KOPT-K1 (cell line): ENCODE data around the gene WFDC12.

Experiments
- H3K27ac ChIP-seq: fragments of 200-600 bp; sonication (generic); 2 replicates; pipeline ENCODE4 v1.5.1; 2016; ENCODE audit warnings: antibody characterized with exemption, mild to moderate bottlenecking, low read depth, low read length; ENCODE audit not compliant: poor library complexity, severe bottlenecking
- H3K36me3 ChIP-seq: fragments of 200-600 bp; sonication (generic); 2 replicates; pipeline ENCODE4 v1.5.1; 2017; ENCODE audit warnings: antibody characterized with exemption, mild to moderate bottlenecking, low read length, moderate library complexity; ENCODE audit not compliant: insufficient read depth
- H3K9me3 ChIP-seq: fragments of 200-600 bp; sonication (generic); 2 replicates; pipeline ENCODE4 v1.5.1; 2017; ENCODE audit warnings: antibody characterized with exemption, low read length, mild to moderate bottlenecking; ENCODE audit not compliant: insufficient read depth, poor library complexity, severe bottlenecking

The WFDC12 gene

GRCh38 chr20:45136911-45137310, 12.6 kb upstream of the WFDC12 start:
- no peaks in the 10 kb centered on the region for H3K9me3 ChIP-seq
- no peaks in the 10 kb centered on the region for H3K36me3 ChIP-seq

DNA sequence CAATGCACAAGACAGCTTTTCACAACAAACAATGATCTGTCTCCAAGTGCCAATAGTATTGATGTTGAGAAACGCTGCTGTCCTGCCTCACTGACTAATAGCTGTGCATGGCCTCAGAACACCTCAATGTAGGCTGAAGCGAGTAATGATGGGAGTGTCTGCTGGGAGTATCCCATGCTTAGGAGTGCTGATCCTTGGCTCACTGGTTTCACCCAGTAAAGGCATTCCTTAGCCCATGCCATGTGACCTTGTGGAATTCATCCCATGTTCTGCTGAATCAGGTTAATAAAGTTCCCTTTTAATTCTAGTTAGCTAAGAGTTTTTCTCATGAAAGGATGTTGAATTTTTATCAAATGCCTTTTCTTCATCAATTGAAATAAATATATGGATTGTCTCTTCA, 3.8 kb upstream of the WFDC12 start:
- Histone ChIP-seq H3K9me3 (no peaks in the 10 kb centered on the region), H3K27ac (no peak overlapping the region), H3K36me3 (no peaks in the 10 kb centered on the region)

More at GRCh38 chr20:45136911-45137310, 12.6 kb upstream of the WFDC12 start:
- no peak overlapping the region for H3K27ac ChIP-seq

DNA sequence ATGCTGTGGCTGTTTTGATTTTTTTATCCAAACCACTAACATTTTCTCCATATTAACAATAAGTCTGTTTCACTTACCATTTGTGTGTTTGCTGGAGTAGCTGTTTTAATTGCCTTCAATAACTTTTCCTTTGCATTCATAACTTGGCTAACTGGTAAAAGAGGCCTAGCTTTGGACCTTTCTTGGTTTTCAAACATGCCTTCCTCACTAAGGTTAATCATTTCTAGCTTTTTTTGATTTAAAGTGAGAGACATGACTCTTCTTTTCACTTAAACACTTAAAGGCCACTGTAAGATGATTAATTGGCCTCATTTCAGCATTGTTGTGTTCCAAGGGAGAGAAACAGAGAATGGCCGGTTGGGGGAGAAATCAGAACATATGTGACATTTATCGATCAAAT, 2.9 kb downstream of the WFDC12 start:
- Histone ChIP-seq H3K9me3 (no peaks in the 10 kb centered on the region), H3K36me3 (no peaks in the 10 kb centered on the region), H3K27ac (no peak overlapping the region)

- Histone ChIP-seq H3K27ac (no peak overlapping the region), H3K36me3 (no peaks in the 10 kb centered on the region), H3K9me3 (no peaks in the 10 kb centered on the region)
Measured at GRCh38 chr20:45119556-45120266, 4.6 kb downstream of the WFDC12 start.

GRCh38 chr20:45118028-45118427, 6.2 kb downstream of the WFDC12 start:
- no peaks in the 10 kb centered on the region for H3K36me3 ChIP-seq
- H3K27ac ChIP-seq = no peak overlapping the region
- H3K9me3 ChIP-seq = no peaks in the 10 kb centered on the region

DNA sequence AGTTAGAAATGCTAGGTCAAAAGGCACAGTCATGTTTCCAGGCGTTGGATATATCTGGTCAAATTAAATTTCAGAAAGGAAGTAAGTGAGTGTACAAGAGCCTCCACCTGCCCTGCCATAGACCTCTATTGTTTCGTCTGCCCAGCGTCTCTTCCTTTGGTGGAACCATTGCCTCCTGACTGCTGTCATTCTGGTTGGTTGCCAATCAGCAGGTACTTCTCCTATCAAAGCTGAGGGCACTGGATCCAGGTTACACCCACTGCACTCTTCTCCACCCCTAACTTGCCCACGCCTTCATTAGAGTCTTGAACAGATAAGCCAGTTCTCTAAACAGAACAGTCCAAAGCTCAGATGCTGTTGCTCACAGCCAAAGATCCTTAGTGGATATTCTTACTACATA, 6.7 kb downstream of the WFDC12 start:
- Histone ChIP-seq H3K36me3 (no peaks in the 10 kb centered on the region), H3K27ac (no peak overlapping the region), H3K9me3 (no peaks in the 10 kb centered on the region)

DNA sequence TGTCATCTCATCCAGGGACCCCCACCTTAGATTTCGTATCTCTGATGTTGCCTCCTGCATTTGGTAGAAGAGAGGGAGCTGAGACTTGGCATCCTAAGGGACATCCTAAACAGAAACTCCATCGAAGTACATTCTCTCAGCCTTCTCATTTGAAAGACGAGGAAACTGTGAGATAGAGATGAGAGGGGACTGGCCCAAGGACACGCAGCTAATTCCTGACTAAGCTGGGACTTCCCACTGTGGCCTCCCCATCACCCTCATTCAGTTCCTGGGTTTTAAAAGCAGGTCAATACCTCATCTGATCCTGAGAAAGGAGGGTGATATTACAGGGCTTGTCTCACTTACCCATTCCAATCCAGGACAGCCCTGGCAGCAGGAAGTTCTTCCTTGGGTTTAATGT, 8.4 kb downstream of the WFDC12 start:
- H3K9me3 ChIP-seq = no peaks in the 10 kb centered on the region
- no peak overlapping the region for H3K27ac ChIP-seq
- H3K36me3 ChIP-seq = no peaks in the 10 kb centered on the region

- Histone ChIP-seq H3K36me3 (no peaks in the 10 kb centered on the region), H3K27ac (no peak overlapping the region), H3K9me3 (no peaks in the 10 kb centered on the region)
Measured at GRCh38 chr20:45115386-45115774, 8.9 kb downstream of the WFDC12 start.

DNA sequence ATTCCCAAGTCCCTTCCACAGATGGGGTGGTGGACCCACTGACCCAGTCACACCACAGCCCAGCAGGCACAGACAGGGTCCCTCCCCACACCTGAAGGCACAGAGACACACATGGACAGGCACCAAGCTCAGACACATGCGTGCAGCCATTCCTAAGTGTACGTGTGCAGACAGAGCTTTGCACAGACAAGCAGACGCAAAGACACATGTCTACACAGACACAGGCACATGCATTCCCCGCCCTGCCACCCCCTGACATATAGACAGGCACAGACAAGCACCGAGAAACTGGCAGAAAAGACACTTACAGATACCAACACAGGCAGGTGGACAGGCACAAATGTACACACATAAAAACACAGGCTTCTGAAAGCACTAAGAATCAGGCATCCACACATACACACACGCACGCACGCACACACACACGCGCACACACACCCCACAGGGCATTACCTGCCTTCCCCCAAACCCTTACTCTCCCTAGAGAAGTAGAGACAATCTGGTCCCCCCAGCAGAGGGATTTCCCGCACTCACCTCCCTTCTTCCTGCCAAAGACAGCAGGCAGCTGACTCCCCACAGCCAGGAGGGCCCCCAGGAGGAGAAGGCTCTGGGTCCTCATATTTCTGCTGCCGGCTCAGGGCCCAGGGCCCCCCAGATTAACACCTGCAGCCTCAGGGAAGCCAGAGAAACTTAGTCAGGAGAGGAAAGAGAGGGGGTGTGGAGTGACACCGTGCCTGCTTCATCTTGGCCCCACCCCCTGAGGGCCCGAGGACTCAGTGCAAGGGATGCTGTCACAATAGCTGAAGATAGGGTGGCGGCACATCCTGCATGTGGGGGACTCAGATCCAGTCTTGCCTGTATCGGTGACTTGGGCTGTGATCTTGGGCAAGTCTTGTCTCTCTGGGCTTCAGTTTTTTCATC, 9.5 kb downstream of the WFDC12 start, which contains the start of gene WFDC5:
Gene WFDC5, minus strand, starts transcription at position 710 of the 921 bp plus-strand sequence. Its CDS starts 91 bp downstream, at position 619.
- Histone ChIP-seq H3K9me3 (no peaks in the 10 kb centered on the region), H3K36me3 (no peaks in the 10 kb centered on the region), H3K27ac (no peak within 1 kb of the TSS)

GRCh38 chr20:45113865-45114264, 10.4 kb downstream of the WFDC12 start:
- no peaks in the 10 kb centered on the region for H3K9me3 ChIP-seq
- no peaks in the 10 kb centered on the region for H3K36me3 ChIP-seq
- no peak overlapping the region for H3K27ac ChIP-seq

DNA sequence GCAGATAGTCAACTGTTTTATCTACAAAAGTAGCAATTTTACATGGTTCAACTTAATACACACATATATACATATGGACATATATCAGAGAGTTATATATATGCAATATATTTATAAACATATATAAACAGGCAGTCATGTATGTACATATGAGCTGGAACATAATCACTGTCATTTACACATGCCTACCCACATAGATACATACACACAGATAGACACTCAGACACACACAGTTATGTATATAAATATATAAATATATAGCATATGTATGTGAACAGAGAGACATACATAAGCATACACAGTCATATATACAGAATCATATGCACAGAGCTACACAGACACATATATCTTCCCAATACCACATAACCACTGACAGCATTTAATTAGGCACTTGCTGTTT, 11.5 kb downstream of the WFDC12 start:
- no peak overlapping the region for H3K27ac ChIP-seq
- H3K9me3 ChIP-seq = no peaks in the 10 kb centered on the region
- H3K36me3 ChIP-seq = no peaks in the 10 kb centered on the region

GRCh38 chr20:45111799-45112471, 12.3 kb downstream of the WFDC12 start:
- Histone ChIP-seq H3K36me3 (no peaks in the 10 kb centered on the region), H3K9me3 (no peaks in the 10 kb centered on the region), H3K27ac (no peak overlapping the region)

- Histone ChIP-seq H3K27ac (no peak overlapping the region), H3K36me3 (no peaks in the 10 kb centered on the region), H3K9me3 (no peaks in the 10 kb centered on the region)
Measured at GRCh38 chr20:45111285-45111684, 13.0 kb downstream of the WFDC12 start.

DNA sequence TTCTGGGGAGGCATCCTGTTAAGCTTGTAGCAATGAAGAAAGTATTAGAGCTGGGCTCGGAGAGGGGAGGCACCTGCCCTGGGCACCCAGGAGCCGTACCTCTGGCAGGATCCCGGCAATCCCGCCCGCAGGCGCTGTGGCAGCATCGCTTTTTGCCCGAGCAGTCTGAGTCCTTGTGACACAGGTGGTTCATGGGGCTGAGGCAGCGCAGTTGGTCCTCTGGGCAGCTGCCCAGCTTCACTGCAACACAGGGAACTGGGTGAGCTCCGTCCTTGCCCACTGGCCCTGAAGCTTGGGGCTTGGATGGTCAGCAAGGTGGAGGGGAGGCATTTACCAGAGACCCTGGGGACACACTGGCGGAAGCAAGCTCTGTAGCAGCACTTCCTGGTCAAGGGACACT, 14.0 kb downstream of the WFDC12 start:
- no peaks in the 10 kb centered on the region for H3K36me3 ChIP-seq
- no peaks in the 10 kb centered on the region for H3K9me3 ChIP-seq
- no peak overlapping the region for H3K27ac ChIP-seq

DNA sequence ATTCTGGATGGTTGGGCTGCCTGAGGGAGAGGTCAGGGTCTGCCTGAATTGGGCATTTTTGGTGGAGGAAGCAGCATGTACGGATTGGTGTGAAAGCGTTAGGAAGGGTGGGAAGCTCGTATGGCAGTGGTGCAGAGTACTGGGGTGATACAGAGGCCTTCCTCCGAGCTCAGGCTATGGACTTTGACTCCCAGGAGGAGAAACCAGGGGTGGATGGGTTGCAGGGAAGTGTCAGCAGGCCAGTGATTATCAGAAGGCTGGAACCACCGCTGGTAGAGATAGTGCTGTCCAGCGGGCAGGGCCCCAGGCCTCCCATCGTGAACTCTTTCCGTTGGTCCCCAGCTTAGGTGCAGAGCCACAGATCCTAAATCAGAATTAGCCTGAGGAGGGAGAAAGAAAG, 14.6 kb downstream of the WFDC12 start:
- Histone ChIP-seq H3K9me3 (no peaks in the 10 kb centered on the region), H3K27ac (no peak overlapping the region)

More for the DNA sequence above, 14.6 kb downstream of the WFDC12 start:
- no peaks in the 10 kb centered on the region for H3K36me3 ChIP-seq
